ENCODE data around the gene MED10.
A peak's percentile ranks its signal among the peaks of the same experiment; 100 is the strongest.

MED10 gene, protein sequence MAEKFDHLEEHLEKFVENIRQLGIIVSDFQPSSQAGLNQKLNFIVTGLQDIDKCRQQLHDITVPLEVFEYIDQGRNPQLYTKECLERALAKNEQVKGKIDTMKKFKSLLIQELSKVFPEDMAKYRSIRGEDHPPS
- 27.5 to 31.3 reads per million in 2 donors for total RNA-seq

- DNase-seq = peak; percentile 82
These were observed at the start of gene MED10 for GRCh38 chr5:6377905-6378765. MED10 (minus strand) TSS chr5:6378547; CDS start chr5:6378483, 64 bp downstream.

DNA sequence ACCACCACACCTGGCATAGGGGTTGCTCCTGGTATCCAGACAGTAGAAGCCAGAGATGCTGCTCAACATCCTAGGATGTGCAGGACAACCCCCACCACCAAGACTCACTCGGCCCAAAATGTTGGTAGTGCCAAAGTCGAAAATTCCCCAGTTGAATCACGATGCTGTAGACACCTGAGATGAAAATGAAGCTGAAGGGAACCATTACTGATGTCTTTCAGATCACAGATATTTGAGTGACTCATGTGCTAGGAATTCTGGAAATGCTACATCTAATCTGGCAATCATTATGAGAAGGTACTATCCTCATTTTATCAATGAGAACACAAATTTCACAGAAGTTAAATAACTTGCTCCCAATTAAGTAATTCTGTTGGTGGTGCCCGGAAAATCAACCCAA is 49.3 kb upstream of the MED10 start:
- DNase-seq = no peak

DNA sequence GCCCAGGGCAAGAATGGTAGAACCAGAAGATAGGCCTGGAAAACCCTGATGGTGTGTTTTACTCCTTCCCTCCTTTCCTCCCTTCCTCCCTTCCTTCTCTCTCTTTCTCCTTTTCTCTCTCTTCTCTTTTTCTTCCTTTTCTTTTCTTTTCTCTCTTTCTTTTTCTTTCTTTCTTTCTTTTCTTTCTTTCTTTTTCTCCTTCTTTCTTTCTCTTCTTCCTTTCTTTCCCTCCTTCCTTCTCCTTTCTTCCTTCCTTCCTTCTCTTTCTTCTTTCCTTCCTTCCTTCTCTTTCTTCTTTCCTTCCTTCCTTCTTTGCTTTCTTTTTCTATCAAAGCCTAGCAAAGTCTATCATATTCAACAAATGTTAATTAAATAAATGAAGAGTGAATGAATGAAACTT is 46.4 kb upstream of the MED10 start:
- no peak for DNase-seq

DNA sequence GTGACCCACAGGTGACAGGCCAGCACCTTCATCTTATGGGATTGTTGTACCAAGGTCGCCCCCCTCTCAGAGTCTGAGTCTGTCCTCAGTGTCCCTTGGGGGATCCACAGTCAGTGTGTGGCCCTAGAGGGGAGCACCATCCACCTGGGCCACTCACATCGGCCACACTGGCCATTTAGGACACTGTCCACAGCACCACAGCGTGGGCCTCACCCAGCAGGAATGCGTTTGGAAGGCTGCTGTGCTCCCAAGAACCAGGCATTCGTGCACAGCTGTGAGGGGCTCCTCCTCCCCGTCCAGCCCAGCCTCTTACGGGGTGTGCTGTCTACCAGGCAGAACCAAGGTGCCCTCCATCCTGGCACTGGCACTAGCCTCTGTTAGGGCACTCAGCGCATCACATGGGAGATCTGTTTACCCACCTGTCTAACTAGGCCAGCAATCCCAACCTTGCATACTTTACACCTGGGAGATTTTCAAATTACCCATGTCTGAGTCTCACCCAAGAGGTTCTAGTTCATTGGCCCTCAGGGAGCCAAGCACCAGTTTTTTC is 45.8 kb upstream of the MED10 start:
- DNase-seq = no peak

DNA sequence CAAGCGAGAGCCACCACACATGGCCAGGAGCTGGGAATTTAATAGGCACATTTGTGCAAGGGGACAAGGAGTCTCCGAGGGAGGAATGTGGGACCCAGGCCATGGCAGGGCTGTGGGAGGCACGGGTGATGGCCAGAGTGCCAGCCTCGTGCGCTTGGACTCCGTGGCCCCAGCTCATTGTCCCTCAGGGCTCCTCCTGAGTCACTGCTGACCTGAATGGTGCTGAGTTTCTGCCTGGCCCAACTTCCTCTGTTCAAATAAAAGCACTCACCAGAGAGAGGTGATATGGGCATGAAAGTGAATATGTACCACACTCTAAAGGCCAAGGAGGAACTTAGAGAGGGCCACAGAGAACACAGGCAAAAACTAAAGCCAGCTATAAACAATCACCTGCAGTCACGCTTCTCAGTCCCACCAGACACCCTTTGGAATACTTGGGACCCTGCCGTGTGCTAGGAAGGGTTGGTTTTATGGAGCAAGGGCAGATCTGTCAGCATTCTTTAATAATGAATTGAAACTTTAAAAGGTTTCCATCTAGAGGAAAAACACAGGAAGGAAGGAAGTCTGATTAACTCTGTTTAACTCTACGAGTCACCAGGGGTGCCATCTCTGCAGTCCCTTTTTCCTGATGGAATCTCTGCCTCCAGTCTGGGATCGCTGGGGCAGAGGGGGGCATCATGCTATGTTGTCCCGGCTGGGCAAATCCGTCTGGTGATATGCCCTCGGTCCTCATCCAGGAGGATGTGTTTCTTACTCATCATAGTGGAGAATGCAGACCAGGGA is 45.2 kb upstream of the MED10 start:
- no peak for DNase-seq

GRCh38 chr5:6419340-6419852 is 41.0 kb upstream of the MED10 start:
- DNase-seq = no peak

- DNase-seq = no peak
These were observed 40.4 kb upstream of the MED10 start for GRCh38 chr5:6418679-6419276.

- DNase-seq = no peak
These were observed 39.3 kb upstream of the MED10 start for GRCh38 chr5:6417657-6418056.

DNA sequence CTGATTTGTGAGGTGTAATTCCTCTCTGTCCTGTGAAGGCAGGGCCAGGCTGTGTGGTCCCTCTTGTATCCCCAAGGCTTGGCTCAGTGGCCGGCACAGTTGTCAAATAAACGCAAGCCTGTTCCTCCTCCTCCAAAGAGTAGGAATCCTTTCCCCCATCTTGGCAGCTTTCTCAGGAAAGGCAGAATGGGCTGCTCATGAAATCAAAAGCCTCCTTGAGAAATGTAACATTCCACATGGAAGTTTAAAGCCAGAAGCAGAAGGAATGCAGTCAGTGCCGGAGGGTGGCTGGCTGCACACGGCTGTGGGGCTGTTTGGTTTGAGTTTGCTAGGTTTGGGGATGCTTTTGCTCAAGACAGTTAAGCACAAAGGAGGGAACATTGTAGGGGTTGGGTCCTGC is 34.5 kb upstream of the MED10 start:
- no peak for DNase-seq

- DNase-seq = no peak
These were observed 32.8 kb upstream of the MED10 start for GRCh38 chr5:6411141-6411540.

DNA sequence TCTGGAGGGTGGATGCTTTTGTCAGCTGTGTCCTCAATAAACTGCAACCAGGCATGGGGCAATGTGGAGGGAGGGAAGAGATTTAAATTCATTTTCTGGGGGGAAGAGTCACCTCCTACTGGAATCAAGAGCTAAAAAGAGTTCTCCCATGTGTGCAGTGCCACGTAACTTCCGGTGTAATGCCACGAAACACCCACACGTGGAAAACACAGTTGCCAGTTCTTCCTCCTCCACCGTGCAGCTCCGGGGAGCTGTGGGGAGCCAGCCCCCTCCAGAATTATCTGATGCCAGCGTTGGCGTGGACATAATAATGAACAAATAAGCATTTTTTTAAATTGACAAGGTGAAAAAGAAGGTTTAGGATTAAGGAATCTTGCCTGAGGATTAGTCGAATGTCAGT is 32.1 kb upstream of the MED10 start:
- no peak for DNase-seq

GRCh38 chr5:6408627-6409446 is 30.5 kb upstream of the MED10 start:
- no peak for DNase-seq

- no peak for DNase-seq
These were observed 29.9 kb upstream of the MED10 start for GRCh38 chr5:6408260-6408596.

GRCh38 chr5:6407558-6408259 is 29.4 kb upstream of the MED10 start:
- no peak for DNase-seq

- DNase-seq = no peak
These were observed 27.2 kb upstream of the MED10 start for GRCh38 chr5:6405591-6405990.

DNA sequence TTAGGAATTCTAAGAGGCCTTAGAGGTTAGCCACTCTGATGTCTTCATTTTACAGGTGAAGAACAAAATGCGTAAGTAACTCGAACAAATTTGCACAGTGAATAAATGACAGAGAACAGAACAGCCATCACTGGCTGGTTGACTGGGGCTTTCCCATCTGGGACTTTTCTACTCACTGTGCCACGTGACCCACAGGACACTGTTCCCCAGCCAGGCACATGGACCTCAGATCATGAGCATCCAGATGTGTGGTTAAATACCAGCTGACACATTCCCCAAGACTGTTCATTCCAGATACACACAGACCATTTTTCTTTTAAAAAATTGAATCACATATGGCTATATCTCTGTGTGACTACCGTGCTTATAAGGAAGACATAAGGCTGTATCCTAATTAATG is 25.8 kb upstream of the MED10 start:
- no peak for DNase-seq

DNA sequence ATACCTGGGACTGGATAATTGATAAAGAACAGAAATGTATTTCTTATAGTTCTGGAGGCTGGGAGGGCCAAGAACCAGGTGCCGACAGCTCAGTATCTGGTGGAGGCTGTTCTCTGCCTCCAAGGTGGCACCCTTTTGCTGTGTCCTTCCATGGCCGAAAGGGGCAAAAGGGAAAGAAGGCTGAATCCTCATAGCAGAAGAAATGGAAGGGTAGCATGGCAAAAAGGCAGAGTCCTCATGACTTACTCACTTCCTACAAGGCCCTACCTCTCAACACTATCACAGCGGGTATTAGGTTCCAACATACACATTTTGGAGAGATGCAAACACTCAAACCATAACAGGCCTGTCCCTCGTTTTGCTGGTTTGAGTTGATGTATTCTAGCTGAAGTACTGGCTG is 25.1 kb upstream of the MED10 start:
- no peak for DNase-seq

- DNase-seq = no peak
These were observed 24.6 kb upstream of the MED10 start for GRCh38 chr5:6402939-6403338.

DNA sequence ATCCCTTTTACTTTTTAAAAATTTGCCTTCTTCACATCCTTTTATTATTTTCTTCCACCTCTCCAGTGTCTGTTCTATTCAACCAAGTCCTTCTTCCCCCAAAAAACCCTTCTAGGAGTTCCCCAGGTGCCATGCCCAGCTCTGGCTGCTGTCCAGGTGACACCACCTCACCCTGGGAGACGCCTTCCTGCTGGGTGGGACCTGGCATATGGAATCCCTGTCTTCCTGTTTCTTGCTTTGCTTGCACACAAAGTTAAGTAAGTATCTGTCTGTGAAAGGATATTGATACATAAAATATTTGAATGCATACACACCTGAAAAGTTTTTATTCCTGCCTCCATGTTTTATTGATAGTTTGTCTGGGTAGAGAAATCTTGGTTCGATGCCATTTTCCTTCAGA is 23.1 kb upstream of the MED10 start:
- DNase-seq = no peak

GRCh38 chr5:6399980-6400910 is 21.9 kb upstream of the MED10 start:
- DNase-seq = no peak

Measured in activated gamma-delta T cell (primary cell).